Erythroblast (primary cell): ENCODE measurements around the gene MTOR.

Experiments
- GATA1 ChIP-seq: IDR thresholded peaks from 2 replicates; pipeline ENCODE4 v1.6.1; 2011; ENCODE audit warnings: low read depth, mild to moderate bottlenecking, control low read depth, low read length, moderate library complexity
- POLR2A ChIP-seq: IDR thresholded peaks from 2 replicates; pipeline ENCODE4 v1.6.1; 2011; ENCODE audit warnings: mild to moderate bottlenecking, low read length

DNA sequence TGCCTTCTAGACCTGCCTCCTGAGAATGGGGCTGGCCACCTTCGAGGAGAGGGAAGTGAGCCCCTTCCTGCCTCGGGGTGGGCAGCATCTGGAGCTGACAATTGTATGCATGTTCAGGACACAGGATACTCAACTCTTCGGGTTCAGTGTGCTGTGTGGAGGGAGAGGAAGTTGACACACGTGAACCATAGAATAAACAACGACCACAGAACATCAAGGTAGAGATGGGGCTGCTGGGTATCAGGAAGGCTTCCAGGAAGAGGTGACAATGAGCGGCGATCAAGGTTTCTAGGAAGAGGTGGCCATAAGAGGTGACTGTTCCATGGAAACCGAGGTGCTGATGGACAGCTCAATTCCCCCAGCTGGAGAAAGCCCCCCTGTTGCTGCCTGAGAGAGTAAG, 32.6 kb upstream of the MTOR start:
- TF ChIP-seq POLR2A (no peak), GATA1 (no peak)
